ENCODE data around the gene NUAK1. TPM values are rescaled to one million over a fixed set of nuclear protein-coding genes. Genes with fewer than 3 reads are reported as not detected.
A peak's percentile ranks its signal among the peaks of the same experiment; 100 is the strongest.

NUAK1 gene
- polyA plus RNA-seq, 6 donors from 2014 or later: not detected

- ATAC-seq (ENCODE audit: low read depth in 2 of 2) (no peak), DNase-seq (no peak)
- peaks cover 68 to 84% (median 77%) of the 10 kb centered on the region in 3 donors for H3K27me3 Mint-ChIP-seq
- no peaks in the 10 kb centered on the region for H3K9me3 Mint-ChIP-seq
- H3K36me3 Mint-ChIP-seq: no peaks in the 10 kb centered on the region
- peak overlapping the region in 1 of 8 donors; percentile 42 for H3K4me3 Mint-ChIP-seq
- no peak overlapping the region for H3K27ac Mint-ChIP-seq
- peaks cover 8 to 12% (median 12%) of the 10 kb centered on the region in 3 donors for H3K4me1 Mint-ChIP-seq
These were observed 5.3 kb downstream of the NUAK1 start for GRCh38 chr12:106133136-106134087.

- Mint-ChIP-seq H3K36me3 (no peaks in the 10 kb centered on the region), H3K4me1 (peaks cover 4 to 6% (median 5%) of the 10 kb centered on the region in 3 donors), H3K9me3 (peaks cover 0 to 1% (median 0%) of the 10 kb centered on the region in 7 donors), H3K4me3 (no peak overlapping the region), H3K27ac (no peak overlapping the region), H3K27me3 (peaks cover 66 to 75% (median 69%) of the 10 kb centered on the region in 3 donors)
- DNase-seq: no peak
- no peak for ATAC-seq (ENCODE audit: low read depth in 2 of 2)
These were observed 6.3 kb downstream of the NUAK1 start for GRCh38 chr12:106132175-106133135.

- DNase-seq: no peak
- H3K4me1 Mint-ChIP-seq: peaks cover 4 to 6% (median 4%) of the 10 kb centered on the region in 3 donors
- H3K4me3 Mint-ChIP-seq: no peak overlapping the region
- H3K27ac Mint-ChIP-seq: no peak overlapping the region
- peaks cover 0 to 1% (median 0%) of the 10 kb centered on the region in 7 donors for H3K9me3 Mint-ChIP-seq
- no peaks in the 10 kb centered on the region for H3K36me3 Mint-ChIP-seq
- no peak for ATAC-seq (ENCODE audit: low read depth in 2 of 2)
- peaks cover 61 to 67% (median 66%) of the 10 kb centered on the region in 3 donors for H3K27me3 Mint-ChIP-seq
These were observed 7.1 kb downstream of the NUAK1 start for GRCh38 chr12:106131676-106132075.

- Mint-ChIP-seq H3K27ac (no peak overlapping the region), H3K4me3 (no peak overlapping the region)
These were observed 8.2 kb downstream of the NUAK1 start for GRCh38 chr12:106130474-106131113.

GRCh38 chr12:106128585-106129328, 10.0 kb downstream of the NUAK1 start:
- peaks cover 0 to 3% (median 0%) of the 10 kb centered on the region in 7 donors for H3K9me3 Mint-ChIP-seq

More at GRCh38 chr12:106130474-106131113, 8.2 kb downstream of the NUAK1 start:
- H3K4me1 Mint-ChIP-seq: no peaks in the 10 kb centered on the region
- peaks cover 59 to 61% (median 60%) of the 10 kb centered on the region in 3 donors for H3K27me3 Mint-ChIP-seq
- ATAC-seq (ENCODE audit: low read depth in 2 of 2) (no peak), DNase-seq (no peak)
- H3K36me3 Mint-ChIP-seq: no peaks in the 10 kb centered on the region
- peaks cover 0 to 1% (median 0%) of the 10 kb centered on the region in 7 donors for H3K9me3 Mint-ChIP-seq

GRCh38 chr12:106127338-106128126, 11.2 kb downstream of the NUAK1 start:
- H3K4me3 Mint-ChIP-seq: no peak overlapping the region
- no peak for ATAC-seq (ENCODE audit: low read depth in 2 of 2)
- peaks cover 0 to 3% (median 0%) of the 10 kb centered on the region in 7 donors for H3K9me3 Mint-ChIP-seq
- peaks cover 33 to 41% (median 37%) of the 10 kb centered on the region in 3 donors for H3K27me3 Mint-ChIP-seq
- no peaks in the 10 kb centered on the region for H3K4me1 Mint-ChIP-seq
- no peak overlapping the region for H3K27ac Mint-ChIP-seq
- H3K36me3 Mint-ChIP-seq: no peaks in the 10 kb centered on the region
- no peak for DNase-seq

More at GRCh38 chr12:106128585-106129328, 10.0 kb downstream of the NUAK1 start:
- no peaks in the 10 kb centered on the region for H3K36me3 Mint-ChIP-seq
- no peak for ATAC-seq (ENCODE audit: low read depth in 2 of 2)
- H3K4me1 Mint-ChIP-seq: no peaks in the 10 kb centered on the region
- no peak overlapping the region for H3K4me3 Mint-ChIP-seq
- H3K27ac Mint-ChIP-seq: no peak overlapping the region
- DNase-seq: no peak
- peaks cover 44 to 46% (median 45%) of the 10 kb centered on the region in 3 donors for H3K27me3 Mint-ChIP-seq

- Mint-ChIP-seq H3K4me3 (no peak overlapping the region), H3K27ac (no peak overlapping the region), H3K27me3 (peaks cover 33 to 44% (median 34%) of the 10 kb centered on the region in 3 donors), H3K4me1 (no peaks in the 10 kb centered on the region), H3K9me3 (peaks cover 0 to 3% (median 0%) of the 10 kb centered on the region in 7 donors), H3K36me3 (no peaks in the 10 kb centered on the region)
- DNase-seq (no peak), ATAC-seq (ENCODE audit: low read depth in 2 of 2) (no peak)
These were observed 12.1 kb downstream of the NUAK1 start for GRCh38 chr12:106126441-106127337.

GRCh38 chr12:106125351-106126095, 13.2 kb downstream of the NUAK1 start:
- Mint-ChIP-seq H3K4me3 (no peak overlapping the region), H3K27me3 (peaks cover 24 to 39% (median 32%) of the 10 kb centered on the region in 3 donors), H3K4me1 (no peaks in the 10 kb centered on the region), H3K27ac (peak overlapping the region in 1 of 6 donors; percentile 30), H3K36me3 (no peaks in the 10 kb centered on the region), H3K9me3 (peaks cover 0 to 3% (median 0%) of the 10 kb centered on the region in 7 donors)
- no peak for ATAC-seq (ENCODE audit: low read depth in 2 of 2)
- no peak for DNase-seq

GRCh38 chr12:106123551-106124081, 15.1 kb downstream of the NUAK1 start:
- H3K4me3 Mint-ChIP-seq: no peak overlapping the region
- ATAC-seq (ENCODE audit: low read depth in 2 of 2) (no peak), DNase-seq (no peak)
- H3K36me3 Mint-ChIP-seq: no peaks in the 10 kb centered on the region
- peaks cover 0 to 3% (median 0%) of the 10 kb centered on the region in 7 donors for H3K9me3 Mint-ChIP-seq
- H3K4me1 Mint-ChIP-seq: no peaks in the 10 kb centered on the region
- H3K27me3 Mint-ChIP-seq: peaks cover 11 to 29% (median 18%) of the 10 kb centered on the region in 3 donors
- no peak overlapping the region for H3K27ac Mint-ChIP-seq

GRCh38 chr12:106123110-106123509, 15.6 kb downstream of the NUAK1 start:
- no peak for ATAC-seq (ENCODE audit: low read depth in 2 of 2)
- peaks cover 0 to 1% (median 0%) of the 10 kb centered on the region in 7 donors for H3K9me3 Mint-ChIP-seq
- H3K27me3 Mint-ChIP-seq: peaks cover 16 to 28% (median 21%) of the 10 kb centered on the region in 3 donors
- H3K36me3 Mint-ChIP-seq: no peaks in the 10 kb centered on the region
- DNase-seq: no peak
- no peak overlapping the region for H3K27ac Mint-ChIP-seq
- H3K4me3 Mint-ChIP-seq: no peak overlapping the region
- H3K4me1 Mint-ChIP-seq: no peaks in the 10 kb centered on the region

Data from naive B cell (primary cell).